Stimulated activated naive CD4-positive, alpha-beta T cell (primary cell): Measurements from ENCODE around the gene MMP12.
"Not testable (repeated sequence)": the region's sequence is repeated elsewhere in the genome, so short reads cannot be mapped to it uniquely, and the experiment has no call there.

ENCODE experiments used
- DNase-seq, 6 experiments: peaks; one replicate each; lab custom pipeline; 2025; lab: John Stamatoyannopoulos, UW

The MMP12 gene

GRCh38 chr11:102874852-102875251 lies at the start of gene MMP12:
Gene MMP12, minus strand, starts transcription at chr11:102874982. Its CDS starts 45 bp downstream, at chr11:102874937.
- no peak for DNase-seq

GRCh38 chr11:102921587-102922220 lies 46.9 kb upstream of the MMP12 start:
- no peak for DNase-seq

- DNase-seq = no peak
Observed at GRCh38 chr11:102920118-102920684, 45.4 kb upstream of the MMP12 start.

GRCh38 chr11:102915044-102915375 lies 40.2 kb upstream of the MMP12 start:
- no peak for DNase-seq

- DNase-seq = no peak
Observed at GRCh38 chr11:102914238-102915043, 39.7 kb upstream of the MMP12 start.

- DNase-seq = no peak
Observed at GRCh38 chr11:102912482-102912830, 37.7 kb upstream of the MMP12 start.

GRCh38 chr11:102911758-102912481 lies 37.1 kb upstream of the MMP12 start:
- no peak for DNase-seq

- not testable (repeated sequence) for DNase-seq
Observed at GRCh38 chr11:102905848-102906247, 31.1 kb upstream of the MMP12 start.

GRCh38 chr11:102903895-102904294 lies 29.1 kb upstream of the MMP12 start:
- DNase-seq = not testable (repeated sequence)

- DNase-seq = no peak
Observed at GRCh38 chr11:102900346-102900745, 25.6 kb upstream of the MMP12 start.

GRCh38 chr11:102891736-102892135 lies 17.0 kb upstream of the MMP12 start:
- no peak for DNase-seq

GRCh38 chr11:102886999-102887398 lies 12.2 kb upstream of the MMP12 start:
- no peak for DNase-seq

GRCh38 chr11:102883141-102883540 lies 8.4 kb upstream of the MMP12 start:
- DNase-seq = no peak

GRCh38 chr11:102882389-102883024 lies 7.7 kb upstream of the MMP12 start:
- no peak for DNase-seq

GRCh38 chr11:102879801-102880200 lies 5.0 kb upstream of the MMP12 start:
- no peak for DNase-seq

GRCh38 chr11:102878595-102878994 lies 3.8 kb upstream of the MMP12 start:
- DNase-seq = no peak

- not testable (repeated sequence) for DNase-seq
Observed at GRCh38 chr11:102869354-102869964, 5.3 kb downstream of the MMP12 start.

- no peak for DNase-seq
Observed at GRCh38 chr11:102868339-102868738, 6.4 kb downstream of the MMP12 start.

- DNase-seq = no peak
Observed at GRCh38 chr11:102864724-102865123, 10.1 kb downstream of the MMP12 start.

GRCh38 chr11:102853956-102854355 lies 20.8 kb downstream of the MMP12 start:
- no peak for DNase-seq

- DNase-seq = no peak
Observed at GRCh38 chr11:102853055-102853454, 21.7 kb downstream of the MMP12 start.
